ENCODE measurements around the gene KCNMA1.

- TF ChIP-seq CTCF (IDR thresholded peaks at IDR 0.05 in 8 of 11, conservative IDR thresholded peaks at IDR 0.05 in 3 of 11) (no peak), POLR2A (IDR thresholded peaks at IDR 0.05) (no peak), POLR2AphosphoS5 (IDR thresholded peaks at IDR 0.05) (no peak)
These were observed 303.8 kb downstream of the KCNMA1 start for GRCh38 chr10:77333610-77334340.
